Astrocyte of the spinal cord (primary cell): Measurements from ENCODE around the gene LAMC3.

Experiments
- DNase-seq: peaks from one replicate; pipeline ENCODE4 v3.0.0; 2011; ENCODE audit warnings: low read depth, low spot score
- H3K4me3 ChIP-seq: 2 replicates; pipeline ENCODE4 v1.5.1; 2011; ENCODE audit warnings: low read depth, mild to moderate bottlenecking, low read length, moderate library complexity
- CTCF ChIP-seq: IDR thresholded peaks from 2 replicates; pipeline ENCODE4 v1.5.1; 2012; ENCODE audit warnings: low read depth, mild to moderate bottlenecking, low read length, inconsistent platforms
- in situ Hi-C: cut with HindIII; loops from 2 replicates; pipeline ENCODE4 v1.10.0; 2017; ENCODE audit warnings: low sequenced_read_pairs

The LAMC3 gene

GRCh38 chr9:131048820-131049219, 39.8 kb downstream of the LAMC3 start:
- no peak for TF ChIP-seq CTCF
- in situ Hi-C loops = no loop called here
- no peak overlapping the region for H3K4me3 ChIP-seq
- DNase-seq = no peak

GRCh38 chr9:131049829-131050715, 41.1 kb downstream of the LAMC3 start:
- in situ Hi-C loops = no loop called here
- TF ChIP-seq CTCF = no peak
- H3K4me3 ChIP-seq = no peak overlapping the region
- no peak for DNase-seq

GRCh38 chr9:131050831-131051230, 41.9 kb downstream of the LAMC3 start:
- no peak for DNase-seq
- in situ Hi-C loops = no loop called here
- no peak overlapping the region for H3K4me3 ChIP-seq
- TF ChIP-seq CTCF = no peak

GRCh38 chr9:131051592-131052517, 42.9 kb downstream of the LAMC3 start:
- no peak overlapping the region for H3K4me3 ChIP-seq
- no peak for TF ChIP-seq CTCF
- in situ Hi-C loops = no loop called here
- DNase-seq = no peak

- in situ Hi-C loops = no loop called here
- no peak overlapping the region for H3K4me3 ChIP-seq
- TF ChIP-seq CTCF = no peak
- no peak for DNase-seq
Measured at GRCh38 chr9:131053896-131054295, 44.9 kb downstream of the LAMC3 start.

- no peak for DNase-seq
- no peak for TF ChIP-seq CTCF
- in situ Hi-C loops = no loop called here
- no peak overlapping the region for H3K4me3 ChIP-seq
Measured at GRCh38 chr9:131056781-131057506, 48.0 kb downstream of the LAMC3 start.
